Tibial artery (tissue), 4 donors: Measurements from ENCODE around the gene ZNF57.
"Not testable (repeated sequence)": the region's sequence is repeated elsewhere in the genome, so short reads cannot be mapped to it uniquely, and the experiment has no call there.

Experiments
- DNase-seq, 2 donors: peaks; one replicate each; pipeline ENCODE4 v3.0.0-alpha.2; 2019
- H3K27ac ChIP-seq, 2 donors: fragments of 200-600 bp; sonication (generic) in 1 of 2; 1 replicate in 1 of 2; 2 replicates in 1 of 2; pipeline ENCODE4 v1.5.1; 2018 to 2019; ENCODE audit warnings: mild to moderate bottlenecking in 1 of 2
- H3K27me3 ChIP-seq, 2 donors: fragments of 200-600 bp; sonication (generic) in 1 of 2; one replicate each; pipeline versions ENCODE4 v1.5.1 to v1.6.0; 2016 to 2019
- H3K36me3 ChIP-seq, 3 donors: fragments of 200-600 bp; sonication (generic) in 2 of 3; one replicate each; pipeline ENCODE4 v1.5.1; 2016 to 2019; ENCODE audit warnings: mild to moderate bottlenecking in 2 of 3
- H3K4me1 ChIP-seq, 4 donors: fragments of 200-600 bp; sonication (generic) in 2 of 4; 1 replicate in 3 of 4; 2 replicates in 1 of 4; pipeline ENCODE4 v1.5.1; 2016 to 2019
- H3K4me3 ChIP-seq, 2 donors: fragments of 200-600 bp; sonication (generic) in 1 of 2; 1 replicate in 1 of 2; 2 replicates in 1 of 2; pipeline ENCODE4 v1.5.1; 2018 to 2019; ENCODE audit warnings: mild to moderate bottlenecking in 2 of 2
- H3K9me3 ChIP-seq, 3 donors: fragments of 200-600 bp; sonication (generic) in 1 of 3; one replicate each; pipeline ENCODE4 v1.5.1; 2016 to 2019
- CTCF ChIP-seq, 2 experiments: fragments of 200-600 bp in 1 of 2; fragments of 450-650 bp in 1 of 2; IDR thresholded peaks; one replicate each; pipeline ENCODE4 v1.5.1; 2017 to 2019; ENCODE audit warnings: antibody characterized with exemption in 2 of 2, mild to moderate bottlenecking in 1 of 2, moderate library complexity in 1 of 2
- intact Hi-C: fragments of 100-400 bp; cut with DNase I; formaldehyde crosslinking; loops from one replicate; pipeline ENCODE4 v1.15.0; 2023; ENCODE audit warnings: low total_unique reads

Gene ZNF57

GRCh38 chr19:2869618-2870017, 31.1 kb upstream of the ZNF57 start:
- Histone ChIP-seq H3K4me3 (no peak overlapping the region), H3K4me1 (no peaks in the 10 kb centered on the region), H3K36me3 (no peaks in the 10 kb centered on the region), H3K9me3 (no peaks in the 10 kb centered on the region), H3K27me3 (no peaks in the 10 kb centered on the region), H3K27ac (no peak overlapping the region)
- no peak for TF ChIP-seq CTCF (IDR thresholded peaks at IDR 0.05)
- no peak for DNase-seq
- intact Hi-C loops, result loop anchor here (5.0 kb wide), 1 partner anchor 222 kb away; no protein-coding TSS in a partner anchor

- not testable (repeated sequence) for H3K4me1 ChIP-seq, H3K27me3 ChIP-seq, H3K27ac ChIP-seq, H3K4me3 ChIP-seq, H3K36me3 ChIP-seq, DNase-seq
- intact Hi-C loops, result loop anchor here (5.0 kb wide), 1 partner anchor 225 kb away; no protein-coding TSS in a partner anchor
- H3K9me3 ChIP-seq, result peaks cover 0 to 13% (median 10%) of the 10 kb centered on the region in 3 donors
Measured at GRCh38 chr19:2872175-2872574, 28.6 kb upstream of the ZNF57 start.

GRCh38 chr19:2877398-2878331, 23.1 kb upstream of the ZNF57 start:
- H3K36me3 ChIP-seq, result no peaks in the 10 kb centered on the region
- intact Hi-C loops, result no loop called here
- no peak for TF ChIP-seq CTCF (IDR thresholded peaks at IDR 0.05)
- peaks cover 0 to 29% (median 27%) of the 10 kb centered on the region in 3 donors for H3K9me3 ChIP-seq
- no peak overlapping the region for H3K27ac ChIP-seq
- H3K4me3 ChIP-seq, result no peak overlapping the region
- DNase-seq, result peak in 1 of 2 donors; percentile 9
- H3K4me1 ChIP-seq, result no peaks in the 10 kb centered on the region
- H3K27me3 ChIP-seq, result peaks cover 0 to 3% of the 10 kb centered on the region in 2 donors

GRCh38 chr19:2883686-2884439, 16.9 kb upstream of the ZNF57 start:
- Histone ChIP-seq H3K4me1 (peaks cover 0 to 5% (median 2%) of the 10 kb centered on the region in 4 donors), H3K4me3 (no peak overlapping the region), H3K27me3 (peaks cover 0 to 3% of the 10 kb centered on the region in 2 donors), H3K36me3 (no peaks in the 10 kb centered on the region), H3K9me3 (peaks cover 0 to 3% (median 0%) of the 10 kb centered on the region in 3 donors), H3K27ac (no peak overlapping the region)
- intact Hi-C loops, result no loop called here
- TF ChIP-seq CTCF (IDR thresholded peaks at IDR 0.05), result no peak
- peak in 1 of 2 donors; percentile 13 for DNase-seq

GRCh38 chr19:2885736-2886135, 15.0 kb upstream of the ZNF57 start:
- Histone ChIP-seq H3K4me3 (no peak overlapping the region), H3K4me1 (peaks cover 0 to 5% (median 2%) of the 10 kb centered on the region in 4 donors), H3K9me3 (no peaks in the 10 kb centered on the region), H3K36me3 (no peaks in the 10 kb centered on the region), H3K27ac (no peak overlapping the region), H3K27me3 (no peaks in the 10 kb centered on the region)
- intact Hi-C loops, result loop anchor here (5.0 kb wide), 1 partner anchor 277 kb away; no protein-coding TSS in a partner anchor
- TF ChIP-seq CTCF (IDR thresholded peaks at IDR 0.05), result no peak
- DNase-seq, result peak in 1 of 2 donors; percentile 40
